Nephron progenitor cell (in vitro differentiated cells): ENCODE data around the gene STK10.

Experiments used
- DNase-seq: peaks from one replicate; pipeline ENCODE4 v3.0.0; 2021
- H3K27ac Mint-ChIP-seq: 2 replicates; pipeline ENCODE4 v1.8.0; 2021; ENCODE audit warnings: mild to moderate bottlenecking, moderate library complexity, mixed read lengths
- H3K27me3 Mint-ChIP-seq: 2 replicates; pipeline ENCODE4 v1.8.0; 2021; ENCODE audit warnings: mild to moderate bottlenecking, low read depth, mixed read lengths; ENCODE audit not compliant: poor library complexity
- H3K36me3 Mint-ChIP-seq: 2 replicates; pipeline ENCODE4 v1.8.0; 2021; ENCODE audit warnings: low read depth, mixed read lengths
- H3K4me1 Mint-ChIP-seq: 2 replicates; pipeline ENCODE4 v1.8.0; 2021; ENCODE audit warnings: mixed read lengths
- H3K4me3 Mint-ChIP-seq: 2 replicates; pipeline ENCODE4 v1.8.0; 2021; ENCODE audit warnings: mild to moderate bottlenecking, moderate library complexity, mixed read lengths
- H3K9me3 Mint-ChIP-seq: 2 replicates; pipeline ENCODE4 v1.8.0; 2021; ENCODE audit warnings: mild to moderate bottlenecking, moderate library complexity, mixed read lengths
- TF ChIP-seq, protein P1 (sequence below): fragments of 200-600 bp; sonication (generic); IDR thresholded peaks from 2 replicates; pipeline ENCODE4 v1.5.0; 2021; ENCODE audit warnings: antibody characterized with exemption

STK10 gene

DNA sequence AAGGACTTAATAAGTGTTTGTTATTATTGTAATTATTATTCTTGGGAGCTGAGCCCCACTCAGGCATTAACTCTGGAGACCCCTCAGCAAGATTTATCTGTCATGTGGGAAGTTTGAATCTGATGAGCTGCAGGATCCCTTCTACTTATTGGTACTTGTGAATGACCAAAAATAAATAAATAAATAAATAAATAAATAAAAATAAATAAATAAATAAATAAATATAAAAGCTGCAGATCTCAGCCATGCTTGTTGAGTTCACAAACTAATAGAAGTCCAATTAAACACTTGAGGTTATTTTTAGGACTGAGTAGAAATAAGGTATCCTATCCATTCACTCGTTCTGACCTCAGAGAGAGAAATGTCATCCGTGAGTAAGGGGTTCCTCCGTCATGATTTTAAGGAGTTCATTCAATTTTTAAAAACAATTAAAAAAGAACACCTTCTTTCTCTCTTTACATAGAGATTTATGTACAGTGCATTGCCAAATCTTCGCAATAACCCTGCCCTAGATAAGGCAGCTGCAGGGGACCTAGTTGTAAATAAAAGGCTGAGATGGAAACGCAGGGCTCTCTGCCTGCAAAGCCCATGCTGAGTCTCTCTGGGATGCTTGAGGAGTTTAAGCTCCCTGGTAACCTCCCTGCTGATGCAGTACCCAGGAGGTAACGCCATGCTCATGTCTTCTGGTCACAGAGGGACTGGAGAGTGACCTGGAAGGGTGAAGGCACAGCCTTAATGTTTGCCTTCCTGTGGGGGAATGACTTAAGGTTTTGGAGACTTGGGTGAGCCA, 7.2 kb upstream of the STK10 start:
- peaks cover 3% of the 10 kb centered on the region for H3K27me3 Mint-ChIP-seq
- H3K9me3 Mint-ChIP-seq = no peaks in the 10 kb centered on the region
- TF ChIP-seq, protein P1, sequence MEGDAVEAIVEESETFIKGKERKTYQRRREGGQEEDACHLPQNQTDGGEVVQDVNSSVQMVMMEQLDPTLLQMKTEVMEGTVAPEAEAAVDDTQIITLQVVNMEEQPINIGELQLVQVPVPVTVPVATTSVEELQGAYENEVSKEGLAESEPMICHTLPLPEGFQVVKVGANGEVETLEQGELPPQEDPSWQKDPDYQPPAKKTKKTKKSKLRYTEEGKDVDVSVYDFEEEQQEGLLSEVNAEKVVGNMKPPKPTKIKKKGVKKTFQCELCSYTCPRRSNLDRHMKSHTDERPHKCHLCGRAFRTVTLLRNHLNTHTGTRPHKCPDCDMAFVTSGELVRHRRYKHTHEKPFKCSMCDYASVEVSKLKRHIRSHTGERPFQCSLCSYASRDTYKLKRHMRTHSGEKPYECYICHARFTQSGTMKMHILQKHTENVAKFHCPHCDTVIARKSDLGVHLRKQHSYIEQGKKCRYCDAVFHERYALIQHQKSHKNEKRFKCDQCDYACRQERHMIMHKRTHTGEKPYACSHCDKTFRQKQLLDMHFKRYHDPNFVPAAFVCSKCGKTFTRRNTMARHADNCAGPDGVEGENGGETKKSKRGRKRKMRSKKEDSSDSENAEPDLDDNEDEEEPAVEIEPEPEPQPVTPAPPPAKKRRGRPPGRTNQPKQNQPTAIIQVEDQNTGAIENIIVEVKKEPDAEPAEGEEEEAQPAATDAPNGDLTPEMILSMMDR = no peak
- H3K4me3 Mint-ChIP-seq = no peak overlapping the region
- H3K27ac Mint-ChIP-seq = no peak overlapping the region
- DNase-seq = no peak
- no peaks in the 10 kb centered on the region for H3K4me1 Mint-ChIP-seq
- no peaks in the 10 kb centered on the region for H3K36me3 Mint-ChIP-seq

DNA sequence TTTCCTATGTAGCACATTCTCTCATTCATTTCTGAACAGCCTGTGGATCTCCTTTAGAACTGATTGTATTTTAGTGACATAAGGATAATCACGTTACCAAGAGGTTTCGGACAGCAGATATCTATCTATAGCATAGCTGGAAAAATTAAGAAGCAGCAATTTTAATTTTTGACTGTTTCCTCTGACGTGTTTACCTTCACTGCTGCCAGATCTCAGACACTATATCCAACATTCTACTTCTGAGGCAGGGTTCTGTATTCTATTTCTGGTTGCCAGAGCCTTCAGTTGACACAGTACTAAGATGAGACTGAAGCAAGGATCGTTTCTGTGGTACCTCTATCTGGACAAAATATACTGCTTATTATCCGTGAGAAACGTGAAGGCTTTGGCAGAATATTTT, 5.8 kb upstream of the STK10 start, which contains the start of gene EFCAB9:
TSS of gene EFCAB9 (plus strand) at position 301 of the 400 bp plus-strand sequence. CDS start at position 302, 1 bp downstream.
- H3K27me3 Mint-ChIP-seq = peaks cover 3% of the 10 kb centered on the region
- no peak for DNase-seq
- TF ChIP-seq, protein P1 = no peak
- H3K4me1 Mint-ChIP-seq = peaks cover 7% of the 10 kb centered on the region
- no peaks in the 10 kb centered on the region for H3K9me3 Mint-ChIP-seq
- no peak within 1 kb of the TSS for H3K4me3 Mint-ChIP-seq
- H3K27ac Mint-ChIP-seq = no peak within 1 kb of the TSS
- H3K36me3 Mint-ChIP-seq = no peaks in the 10 kb centered on the region

DNA sequence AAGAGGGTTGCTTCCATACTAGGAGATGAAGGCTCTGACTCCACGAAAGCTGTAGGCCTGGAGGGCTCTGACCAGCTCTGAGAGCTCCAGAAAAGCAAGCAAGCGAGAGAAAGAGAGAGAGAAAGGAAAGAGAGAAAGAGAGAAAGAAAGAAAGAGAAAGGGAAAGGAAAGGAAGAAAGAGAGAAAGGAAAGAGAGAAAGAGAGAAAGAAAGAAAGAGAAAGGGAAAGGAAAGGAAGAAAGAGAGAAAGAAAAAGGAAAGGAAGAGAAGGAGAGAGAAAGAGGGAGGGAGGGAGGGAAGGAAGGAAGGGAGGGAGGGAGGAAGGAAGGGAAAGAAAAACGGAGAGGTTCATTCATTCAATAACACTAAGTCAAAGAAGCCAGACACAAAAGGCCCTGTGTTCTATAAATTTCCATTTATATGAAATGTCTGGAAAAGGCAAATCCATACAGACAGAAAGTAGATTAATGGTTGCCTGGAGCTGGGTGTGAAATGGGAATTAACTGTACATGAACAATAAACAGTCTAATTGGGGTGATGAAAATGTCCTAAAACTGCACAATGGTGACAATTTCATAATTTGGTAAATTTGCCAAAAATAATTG, 1.8 kb upstream of the STK10 start:
- no peak for DNase-seq
- H3K36me3 Mint-ChIP-seq = no peaks in the 10 kb centered on the region
- peak overlapping the region; percentile 79 for H3K4me3 Mint-ChIP-seq
- H3K27me3 Mint-ChIP-seq = peaks cover 16% of the 10 kb centered on the region
- TF ChIP-seq, protein P1 = no peak
- peaks cover 27% of the 10 kb centered on the region for H3K4me1 Mint-ChIP-seq
- H3K9me3 Mint-ChIP-seq = no peaks in the 10 kb centered on the region
- H3K27ac Mint-ChIP-seq = peak overlapping the region; percentile 16

DNA sequence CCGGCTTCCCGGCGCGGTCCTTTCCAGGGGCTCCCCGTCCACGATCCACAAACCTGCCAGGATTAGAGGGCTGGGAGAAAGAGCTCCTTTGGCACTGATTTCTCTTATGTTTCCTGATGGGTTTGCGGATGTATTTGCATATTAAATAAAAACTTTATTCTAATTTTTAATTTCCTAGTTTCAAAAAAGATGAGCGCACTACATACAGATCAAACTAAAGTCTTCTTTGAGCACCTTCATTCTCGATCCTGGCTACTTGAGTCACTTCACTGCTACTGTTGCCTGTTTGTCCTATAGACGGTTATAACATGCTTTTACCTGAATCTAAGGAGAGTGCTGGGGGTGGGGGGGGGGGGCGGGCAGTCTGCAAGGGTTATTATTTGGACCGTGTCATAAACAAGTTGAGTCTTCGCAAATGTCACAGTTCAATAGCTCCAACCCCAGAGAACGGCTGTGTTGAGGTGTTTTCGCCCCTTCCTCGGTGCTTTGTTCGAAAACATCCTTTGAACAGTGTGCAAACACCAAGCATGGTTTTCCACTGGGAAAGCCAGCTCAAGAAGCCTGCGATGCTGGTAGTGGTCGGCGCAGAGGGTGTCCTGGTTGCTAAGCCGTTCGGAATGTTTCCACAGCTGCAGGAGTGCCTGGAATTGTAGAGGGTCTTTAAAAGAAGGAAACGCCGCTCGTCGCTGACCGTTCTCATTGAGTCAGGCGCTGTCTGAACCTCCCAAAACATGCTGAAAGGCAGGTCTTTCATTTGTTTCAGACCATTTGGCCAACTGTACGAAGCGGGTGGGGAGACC, 1.1 kb upstream of the STK10 start:
- H3K27me3 Mint-ChIP-seq = peaks cover 13% of the 10 kb centered on the region
- H3K4me3 Mint-ChIP-seq = peak overlapping the region; percentile 79
- peak; percentile 48 for DNase-seq
- no peaks in the 10 kb centered on the region for H3K9me3 Mint-ChIP-seq
- no peaks in the 10 kb centered on the region for H3K36me3 Mint-ChIP-seq
- H3K4me1 Mint-ChIP-seq = peaks cover 32% of the 10 kb centered on the region
- peak overlapping the region; percentile 16 for H3K27ac Mint-ChIP-seq
- TF ChIP-seq, protein P1 = no peak

DNA sequence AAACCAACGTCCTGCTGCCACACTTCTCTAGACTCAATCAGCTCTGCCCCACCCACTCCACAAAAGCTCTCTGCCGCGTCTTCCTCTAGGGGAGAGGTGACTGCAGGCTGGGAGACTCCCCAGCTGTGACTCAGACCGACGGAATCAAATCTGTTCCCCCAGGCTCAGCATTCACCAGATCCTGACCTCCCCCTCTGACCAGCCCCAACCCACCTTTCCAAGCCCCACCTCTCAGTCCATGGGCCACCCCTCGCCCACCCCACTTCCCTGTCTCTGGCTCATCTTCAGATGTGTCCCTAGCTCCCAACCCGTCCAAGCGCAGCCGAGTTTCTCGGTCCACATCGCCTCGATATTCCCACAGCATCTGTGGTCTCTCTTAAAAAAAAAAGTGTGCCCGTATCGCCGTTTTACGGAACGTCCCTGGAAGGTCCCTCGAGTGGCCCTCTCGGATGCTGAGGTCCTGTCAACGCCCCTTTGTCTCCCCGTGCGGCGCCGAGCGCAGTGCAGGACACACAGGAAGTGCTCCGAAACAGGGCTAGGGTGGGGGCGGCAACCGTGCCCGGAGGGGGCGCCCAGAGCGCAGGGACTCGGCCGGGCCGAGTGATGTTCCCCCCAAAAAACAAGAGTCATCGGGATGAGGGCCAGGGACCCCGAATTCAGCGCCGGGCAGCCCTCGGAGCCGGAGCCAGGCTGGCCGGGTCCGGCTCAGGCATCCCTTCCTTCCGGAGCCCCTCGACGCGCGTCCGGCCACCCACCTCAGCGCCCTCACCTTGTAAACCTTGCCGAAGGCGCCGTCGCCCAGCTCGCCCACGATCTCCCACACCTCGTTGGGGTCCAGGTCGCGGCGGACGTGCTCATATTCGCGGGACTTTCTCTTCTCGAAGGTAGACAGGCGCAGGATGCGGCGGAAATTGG, 649 bp downstream of the STK10 start:
- DNase-seq = peak; percentile 41
- peaks cover 13% of the 10 kb centered on the region for H3K27me3 Mint-ChIP-seq
- peak overlapping the region; percentile 89 for H3K4me3 Mint-ChIP-seq
- H3K27ac Mint-ChIP-seq = peak overlapping the region; percentile 19
- TF ChIP-seq, protein P1 = no peak
- H3K9me3 Mint-ChIP-seq = no peaks in the 10 kb centered on the region
- H3K4me1 Mint-ChIP-seq = peaks cover 34% of the 10 kb centered on the region
- H3K36me3 Mint-ChIP-seq = peaks cover 5% of the 10 kb centered on the region
